ENCODE results near the gene GTF2H3. TPM values are rescaled to one million over a fixed set of nuclear protein-coding genes. Genes with fewer than 3 reads are reported as not detected.

GTF2H3 gene
- total RNA-seq, 1 donor from 2014 or later = 22.9 TPM

DNA sequence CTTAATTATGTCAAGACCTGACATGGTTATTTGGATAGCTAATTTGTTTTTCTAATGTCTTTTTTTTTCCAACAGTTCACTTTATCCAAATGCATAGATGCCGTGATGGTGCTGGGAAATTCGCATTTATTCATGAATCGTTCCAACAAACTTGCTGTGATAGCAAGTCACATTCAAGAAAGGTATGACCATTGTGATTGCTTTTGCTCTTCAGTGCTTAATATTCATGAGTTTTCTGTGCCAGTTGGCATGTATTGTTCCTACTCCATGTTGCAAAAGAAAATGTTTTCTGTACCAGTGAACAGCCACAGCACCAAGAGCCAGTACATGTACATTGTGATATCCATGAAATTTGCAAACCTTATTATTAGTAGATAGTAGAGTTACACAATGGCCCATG, 11.8 kb downstream of the GTF2H3 start:
- no peak for DNase-seq (ENCODE audit: low read depth)
- no peak for TF ChIP-seq CTCF (conservative IDR thresholded peaks at IDR 0.05; ENCODE audit: low read depth, low read length)
- H3K4me3 ChIP-seq (ENCODE audit: low read depth, low read length) = no peak overlapping the region

- TF ChIP-seq CTCF (conservative IDR thresholded peaks at IDR 0.05; ENCODE audit: low read depth, low read length) = no peak
- no peak for DNase-seq (ENCODE audit: low read depth)
Measured at GRCh38 chr12:123645878-123646277, 12.2 kb downstream of the GTF2H3 start.

DNA sequence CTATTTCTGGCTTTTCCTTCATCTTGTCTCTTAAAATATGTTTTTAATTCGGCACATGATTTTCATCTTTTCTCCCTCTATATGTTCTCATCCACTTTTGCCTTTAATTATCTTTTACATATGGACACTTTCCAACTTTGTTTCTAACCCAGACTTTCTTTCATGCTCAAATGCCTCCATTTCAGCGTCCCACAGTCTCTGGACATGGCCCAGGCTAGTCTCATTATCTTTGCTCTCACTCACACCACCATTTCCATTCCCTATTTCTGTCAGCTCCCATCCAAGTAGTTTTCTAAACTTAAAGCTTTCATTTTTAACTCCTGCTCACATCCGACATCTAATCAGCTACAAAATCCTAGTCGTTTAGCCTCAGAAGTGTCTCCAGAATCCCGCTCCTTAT, 14.8 kb downstream of the GTF2H3 start:
- no peak for DNase-seq (ENCODE audit: low read depth)
- no peak for TF ChIP-seq CTCF (conservative IDR thresholded peaks at IDR 0.05; ENCODE audit: low read depth, low read length)
- no peak overlapping the region for H3K4me3 ChIP-seq (ENCODE audit: low read depth, low read length)

More at GRCh38 chr12:123645878-123646277, 12.2 kb downstream of the GTF2H3 start:
- H3K4me3 ChIP-seq (ENCODE audit: low read depth, low read length) = no peak overlapping the region

- TF ChIP-seq CTCF (conservative IDR thresholded peaks at IDR 0.05; ENCODE audit: low read depth, low read length) = no peak
- no peak for DNase-seq (ENCODE audit: low read depth)
- H3K4me3 ChIP-seq (ENCODE audit: low read depth, low read length) = no peak overlapping the region
Measured at GRCh38 chr12:123654129-123654701, 20.6 kb downstream of the GTF2H3 start.

DNA sequence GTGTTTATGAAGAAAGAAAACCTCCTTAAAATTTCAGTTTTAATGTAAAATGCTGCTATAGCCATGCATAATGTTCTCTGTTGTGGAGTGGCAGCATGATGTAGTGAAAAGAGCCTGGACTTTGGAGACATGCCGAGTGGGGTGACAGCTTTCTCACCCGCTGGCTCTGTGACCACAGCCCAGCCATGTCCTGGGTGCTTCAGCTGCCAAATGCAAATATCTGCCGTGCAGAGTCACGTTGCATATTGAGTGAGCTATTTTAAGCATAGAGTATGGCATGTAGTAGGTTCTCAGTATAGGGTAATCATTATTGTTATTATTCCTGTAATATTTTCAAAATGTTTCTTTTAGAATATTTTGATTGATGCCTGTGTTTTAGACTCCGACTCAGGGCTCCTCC, 21.8 kb downstream of the GTF2H3 start:
- no peak for TF ChIP-seq CTCF (conservative IDR thresholded peaks at IDR 0.05; ENCODE audit: low read depth, low read length)
- no peak overlapping the region for H3K4me3 ChIP-seq (ENCODE audit: low read depth, low read length)
- DNase-seq (ENCODE audit: low read depth) = no peak

DNA sequence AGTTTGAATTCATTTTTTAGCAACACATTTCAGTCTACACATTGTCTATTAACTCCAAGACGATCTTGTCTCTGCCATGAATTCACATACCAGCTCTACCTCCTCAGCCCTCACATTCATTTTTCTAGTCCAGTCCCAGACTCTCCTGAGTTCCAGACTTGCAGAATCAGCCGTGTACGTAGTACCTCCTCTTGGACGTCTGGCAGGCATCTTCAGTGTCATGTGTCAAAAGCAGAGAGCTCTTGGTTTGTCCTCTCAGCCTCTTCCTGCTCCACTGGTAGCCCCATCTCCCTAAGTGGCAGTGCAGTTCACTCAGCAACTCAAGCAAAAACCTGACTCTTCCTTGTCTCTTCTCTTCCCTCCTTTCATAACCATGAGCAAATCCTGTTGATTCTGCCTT, 22.8 kb downstream of the GTF2H3 start:
- TF ChIP-seq CTCF (conservative IDR thresholded peaks at IDR 0.05; ENCODE audit: low read depth, low read length) = no peak
- H3K4me3 ChIP-seq (ENCODE audit: low read depth, low read length) = no peak overlapping the region
- no peak for DNase-seq (ENCODE audit: low read depth)

DNA sequence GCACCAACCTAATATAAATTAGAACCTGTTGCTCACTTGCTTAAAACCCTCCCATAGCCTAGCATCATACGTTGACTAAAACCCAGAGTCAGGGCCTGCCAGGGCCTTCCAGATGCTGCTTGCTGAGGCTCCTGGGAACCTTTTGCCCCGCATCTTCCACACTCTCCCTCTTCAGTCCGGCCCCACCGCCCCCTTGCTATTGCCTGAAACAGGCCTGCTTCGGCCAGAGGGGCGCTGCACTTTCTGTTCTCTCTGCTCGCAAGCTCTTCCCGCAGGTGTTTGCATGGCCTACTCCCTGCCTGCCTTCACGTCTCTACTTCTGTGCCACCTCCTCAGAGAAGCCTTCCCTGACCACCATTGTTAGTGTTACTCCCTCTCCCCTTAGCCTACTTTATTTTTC, 23.6 kb downstream of the GTF2H3 start:
- TF ChIP-seq CTCF (conservative IDR thresholded peaks at IDR 0.05; ENCODE audit: low read depth, low read length) = no peak
- no peak overlapping the region for H3K4me3 ChIP-seq (ENCODE audit: low read depth, low read length)
- no peak for DNase-seq (ENCODE audit: low read depth)

Measured in epithelial cell of proximal tubule (primary cell).